Left renal cortex interstitium (tissue), 4 donors: Measurements from ENCODE around the gene APBA2. TPM values are rescaled to one million over a fixed set of nuclear protein-coding genes. Genes with fewer than 3 reads are reported as not detected.
"Not testable (repeated sequence)": the region's sequence is repeated elsewhere in the genome, so short reads cannot be mapped to it uniquely, and the experiment has no call there.

ENCODE experiments used
- DNase-seq, 4 donors: peaks; one replicate each; pipeline ENCODE4 v3.0.0-alpha.2; 2013; ENCODE audit warnings: low read depth in 4 of 4, low spot score in 2 of 4, missing footprints in 1 of 4
- polyA plus RNA-seq, 4 donors: library from polyadenylated mRNA; unstranded; fragments of 120-200 nt; gene quantifications; one replicate each; pipeline ENCODE4 v1.2.1, GENCODE V29; 2013; ENCODE audit not compliant: insufficient read length in 4 of 4

The APBA2 gene
- polyA plus RNA-seq, 4 donors: 11.7 to 19.3 (median 15.1) TPM

DNA sequence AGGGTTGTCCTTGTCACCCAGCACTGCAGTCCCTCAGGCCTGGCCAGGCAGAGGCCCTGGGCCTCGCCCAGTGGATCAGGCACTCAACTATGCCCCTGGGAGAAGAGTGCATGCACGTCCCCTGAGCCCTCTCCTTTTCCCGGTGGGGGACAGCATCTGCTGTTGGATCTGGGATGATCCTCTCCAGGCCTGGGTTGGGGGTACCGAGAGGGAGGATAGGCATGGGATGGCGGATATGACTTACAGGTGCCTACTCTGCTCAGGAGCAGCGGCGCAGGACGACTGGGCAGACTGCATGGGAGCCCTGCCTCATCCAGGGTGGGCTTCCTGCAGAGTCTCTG, 9.0 kb upstream of the APBA2 start:
- DNase-seq: no peak

DNA sequence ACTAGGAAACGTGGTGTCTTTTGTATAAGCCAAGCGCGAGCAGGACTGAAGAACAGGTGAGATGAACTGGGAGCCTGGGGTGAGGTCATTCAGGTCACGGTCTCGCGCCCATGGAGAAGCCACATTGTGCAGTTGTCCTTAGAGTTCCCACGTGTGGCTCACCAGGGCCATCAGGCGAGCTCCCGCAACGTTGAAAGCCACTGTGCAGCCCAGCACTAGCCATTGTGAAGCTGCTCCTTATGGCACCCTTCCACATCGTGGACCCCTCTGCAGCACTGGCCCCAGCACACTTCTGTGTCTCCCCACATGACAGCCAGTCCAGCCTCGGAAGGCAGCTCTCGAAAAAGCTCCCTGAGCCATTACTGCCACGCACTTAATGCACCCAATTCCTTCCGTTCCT, 7.6 kb upstream of the APBA2 start:
- DNase-seq: no peak

- no peak for DNase-seq
Measured at GRCh38 chr15:28879551-28879950, 6.2 kb upstream of the APBA2 start.

- no peak for DNase-seq
Measured at GRCh38 chr15:28880680-28881079, 5.1 kb upstream of the APBA2 start.

- no peak for DNase-seq
Measured at GRCh38 chr15:28881170-28881569, 4.6 kb upstream of the APBA2 start.

DNA sequence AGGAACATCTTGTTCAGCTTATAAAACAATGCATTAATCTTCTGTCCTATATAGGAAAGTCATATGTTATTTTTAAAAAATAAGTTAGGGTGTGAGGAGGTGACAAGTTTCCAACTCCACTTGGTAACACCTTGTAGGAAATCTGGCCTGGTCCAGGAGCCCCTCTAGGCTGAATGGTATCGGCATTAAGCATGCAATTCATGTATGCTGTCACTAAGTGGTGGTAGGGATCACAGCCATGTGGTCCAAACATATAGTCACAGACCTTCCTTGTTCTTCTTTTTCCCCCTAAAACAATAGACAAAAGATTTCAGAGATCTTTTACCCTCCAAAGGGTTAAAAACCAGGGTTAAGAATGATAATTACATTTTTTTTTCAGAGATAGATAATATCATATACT, 4.2 kb upstream of the APBA2 start:
- no peak for DNase-seq

DNA sequence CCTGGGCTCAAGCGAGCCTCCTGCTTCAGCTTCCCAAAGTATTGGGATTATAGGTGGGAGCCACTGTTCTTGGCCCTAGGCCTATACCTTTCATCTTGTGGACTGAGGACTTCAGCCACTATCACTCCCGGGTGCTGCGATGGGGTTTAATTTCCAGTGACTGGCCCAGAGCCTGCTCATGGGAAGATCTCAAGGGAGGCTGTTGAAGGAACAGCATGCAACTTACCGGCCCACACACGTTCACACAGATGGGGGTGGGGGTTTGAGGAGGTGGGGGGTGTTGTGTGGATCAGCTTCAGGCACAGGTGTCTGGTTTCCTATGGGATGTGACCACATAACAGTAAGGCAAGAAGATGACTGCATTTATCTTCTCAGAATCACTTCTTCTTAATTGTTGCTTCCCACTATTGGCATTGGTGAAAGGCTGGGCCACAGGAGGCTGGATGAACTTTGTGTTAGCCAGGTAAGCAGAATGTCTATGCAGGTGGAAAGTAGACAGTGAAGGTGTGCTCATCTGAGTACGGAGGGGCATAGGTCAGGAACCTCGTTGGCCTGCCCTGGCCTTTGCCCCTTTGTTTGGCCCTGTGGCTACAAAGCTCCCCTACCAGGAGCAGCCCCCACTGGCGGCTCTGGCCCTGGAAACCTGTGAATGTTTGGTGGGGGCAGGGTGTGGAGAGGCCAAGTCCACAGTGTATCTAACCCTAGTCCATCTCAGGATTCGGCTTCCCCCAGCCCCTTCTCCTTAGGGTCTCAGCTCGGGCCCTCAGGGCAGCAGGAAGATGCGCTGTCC, 1.4 kb upstream of the APBA2 start:
- DNase-seq: no peak

DNA sequence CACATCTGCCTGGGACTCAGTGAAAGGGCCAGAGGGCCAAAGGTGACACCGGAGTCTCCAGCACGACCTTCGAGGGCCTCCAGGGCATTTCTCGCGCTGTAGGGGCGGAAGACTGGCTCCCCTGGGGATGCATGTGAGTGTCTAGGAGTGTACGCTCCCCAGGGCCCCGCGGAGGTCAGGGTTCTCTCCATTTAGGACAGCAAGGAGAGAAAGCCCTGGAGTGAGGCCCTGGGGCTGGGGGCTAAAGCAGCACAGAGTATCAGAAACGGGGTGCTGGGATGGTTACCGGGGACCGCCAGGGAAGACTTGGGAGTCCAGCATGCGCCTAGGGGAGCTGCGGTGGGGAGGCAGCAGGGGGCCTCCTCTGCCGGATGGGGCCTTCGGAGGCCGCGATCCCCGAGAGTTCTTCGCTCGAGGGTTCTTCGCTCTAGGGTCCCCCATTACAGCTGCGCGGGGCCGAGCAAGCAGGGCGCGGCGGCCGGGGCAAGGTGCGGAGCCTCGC, 595 bp upstream of the APBA2 start:
- no peak for DNase-seq

DNA sequence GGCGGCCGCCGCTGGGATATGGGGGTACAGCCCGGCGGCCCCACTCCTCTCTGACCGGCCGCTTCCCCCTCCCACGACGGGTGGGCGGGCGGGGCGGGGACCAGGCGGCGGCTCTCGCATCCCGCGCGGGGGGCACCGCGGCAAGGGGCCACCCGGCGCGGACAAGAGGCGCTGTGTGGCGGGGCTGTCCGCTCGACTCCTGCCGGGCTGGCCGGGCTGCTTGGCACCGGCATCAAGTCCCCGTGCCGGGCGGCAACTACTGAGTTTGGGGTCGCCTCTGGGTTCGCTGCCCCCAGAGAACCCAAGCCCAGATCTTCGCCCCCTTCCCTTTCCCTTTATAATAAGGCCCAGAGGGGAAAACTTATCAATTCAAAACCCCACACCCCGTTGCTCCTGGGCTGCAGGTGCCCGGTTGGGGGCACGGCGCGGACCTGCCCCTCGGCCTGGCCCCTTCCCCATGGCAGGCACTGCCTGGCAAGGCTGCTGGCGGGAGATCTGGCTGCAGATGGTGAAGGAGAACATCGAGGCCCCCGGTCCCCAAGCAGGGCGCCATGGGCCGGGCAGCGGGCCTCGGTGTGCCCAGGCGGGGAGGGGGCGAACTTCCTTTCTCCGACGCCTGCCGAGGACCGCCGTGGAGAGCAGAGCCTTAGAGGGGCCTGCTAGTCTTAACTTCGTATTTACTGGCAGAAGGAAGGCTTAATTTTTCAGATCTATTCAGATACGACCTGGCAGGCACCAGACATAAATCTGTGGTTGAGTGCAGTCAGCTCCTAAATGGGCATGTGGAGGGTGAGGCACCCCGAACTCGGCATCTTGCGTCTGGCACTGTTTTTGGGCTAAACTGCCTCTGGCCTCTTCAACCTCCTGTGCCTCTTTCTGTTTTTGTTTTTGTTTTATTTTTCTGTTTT, 911 bp downstream of the APBA2 start:
- DNase-seq: no peak

- no peak for DNase-seq
Measured at GRCh38 chr15:28887339-28888174, 1.8 kb downstream of the APBA2 start.

DNA sequence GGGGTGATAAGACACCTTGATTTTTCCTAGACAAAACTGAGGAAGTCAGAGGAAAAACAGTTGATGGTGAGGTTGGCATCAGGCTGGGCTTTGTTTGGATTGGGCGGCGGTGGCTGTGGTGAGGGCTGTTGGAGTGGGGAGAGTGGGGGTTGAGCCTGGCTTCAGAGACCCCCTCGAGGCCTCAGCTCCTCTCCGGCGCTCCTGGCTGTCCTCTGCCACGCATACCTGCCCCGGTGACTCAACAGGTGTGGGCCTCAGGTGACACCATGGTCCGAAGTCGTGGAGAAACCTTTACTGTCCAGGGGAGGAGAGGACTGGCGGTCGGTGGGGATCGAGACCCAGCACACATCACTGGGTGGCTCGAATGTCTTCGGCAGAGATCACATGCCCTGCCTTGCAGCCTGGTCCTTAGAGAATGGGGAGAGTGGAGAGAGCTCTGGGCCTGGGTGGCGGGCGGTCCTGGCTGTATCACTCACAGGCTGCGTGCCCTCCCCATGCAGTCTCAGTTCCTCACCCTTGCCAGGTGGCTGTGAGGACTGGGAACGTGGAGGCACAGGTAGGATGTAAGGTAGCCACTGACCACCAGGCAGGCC, 2.6 kb downstream of the APBA2 start:
- DNase-seq: no peak

GRCh38 chr15:28888900-28889299, 3.1 kb downstream of the APBA2 start:
- DNase-seq: no peak

- DNase-seq: no peak
Measured at GRCh38 chr15:28889346-28889745, 3.6 kb downstream of the APBA2 start.

- DNase-seq: not testable (repeated sequence)
Measured at GRCh38 chr15:28889871-28890270, 4.1 kb downstream of the APBA2 start.

GRCh38 chr15:28890291-28890690, 4.5 kb downstream of the APBA2 start:
- not testable (repeated sequence) for DNase-seq

- DNase-seq: no peak
Measured at GRCh38 chr15:28890711-28891495, 5.1 kb downstream of the APBA2 start.

GRCh38 chr15:28891588-28891987, 5.8 kb downstream of the APBA2 start:
- no peak for DNase-seq

GRCh38 chr15:28892789-28893610, 7.2 kb downstream of the APBA2 start:
- DNase-seq: no peak

DNA sequence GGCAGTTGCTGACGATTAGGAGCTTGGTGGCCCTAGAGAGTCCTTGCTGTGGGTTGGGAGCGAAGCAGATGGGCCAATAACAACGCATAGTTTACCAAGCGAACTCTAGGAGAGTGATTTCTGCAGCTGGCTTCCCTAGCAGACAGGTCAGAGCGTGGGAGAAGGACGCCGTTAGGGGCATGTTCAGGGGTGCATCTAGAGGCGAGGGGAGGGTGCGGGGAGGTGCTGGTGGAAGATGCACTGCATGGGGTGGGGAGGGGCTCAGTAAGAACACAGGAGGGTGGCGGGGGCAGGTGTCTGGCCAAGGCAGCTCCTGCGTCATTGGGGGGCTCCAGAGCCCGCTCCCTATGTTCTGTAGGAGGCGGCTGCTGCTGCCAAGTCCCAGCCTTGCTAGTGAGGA, 8.9 kb downstream of the APBA2 start:
- no peak for DNase-seq
